Skeletal muscle tissue (tissue), 4 donors: ENCODE results near the gene NSMF. TPM values are rescaled to one million over a fixed set of nuclear protein-coding genes. Genes with fewer than 3 reads are reported as not detected.

Experiments
- H3K27ac ChIP-seq: one replicate; pipeline ENCODE4 v1.7.0; 2013; ENCODE audit warnings: mild to moderate bottlenecking, low read depth, low read length, inconsistent platforms
- H3K27me3 ChIP-seq, 3 donors: one replicate each; pipeline ENCODE4 v1.7.0; 2013; ENCODE audit warnings: low read length in 3 of 3; ENCODE audit not compliant: control insufficient read depth in 3 of 3, insufficient read depth in 3 of 3
- H3K36me3 ChIP-seq, 3 donors: one replicate each; pipeline ENCODE4 v1.7.0; 2013; ENCODE audit warnings: low read length in 3 of 3; ENCODE audit not compliant: control insufficient read depth in 3 of 3, insufficient read depth in 3 of 3
- H3K4me1 ChIP-seq, 3 donors: one replicate each; pipeline ENCODE4 v1.7.0; 2013; ENCODE audit warnings: low read length in 3 of 3, mild to moderate bottlenecking in 3 of 3; ENCODE audit not compliant: control insufficient read depth in 3 of 3, insufficient read depth in 3 of 3
- H3K4me3 ChIP-seq, 3 donors: one replicate each; pipeline ENCODE4 v1.7.0; 2013; ENCODE audit warnings: low read length in 3 of 3
- H3K9ac ChIP-seq, 3 donors: one replicate each; pipeline ENCODE4 v1.7.0; 2013; ENCODE audit warnings: low read length in 3 of 3, mild to moderate bottlenecking in 3 of 3, moderate library complexity in 2 of 3, low read depth in 1 of 3
- H3K9me3 ChIP-seq, 3 donors: one replicate each; pipeline ENCODE4 v1.7.0; 2013; ENCODE audit warnings: low read length in 3 of 3; ENCODE audit not compliant: control insufficient read depth in 3 of 3
- total RNA-seq: library from RNA; depleted of rRNA; stranded (reverse); fragments of >200 nt; gene quantifications from one replicate; pipeline ENCODE4 v1.2.3, GENCODE V29; 2014
- donor health status: Osteomylitis.

NSMF gene, protein sequence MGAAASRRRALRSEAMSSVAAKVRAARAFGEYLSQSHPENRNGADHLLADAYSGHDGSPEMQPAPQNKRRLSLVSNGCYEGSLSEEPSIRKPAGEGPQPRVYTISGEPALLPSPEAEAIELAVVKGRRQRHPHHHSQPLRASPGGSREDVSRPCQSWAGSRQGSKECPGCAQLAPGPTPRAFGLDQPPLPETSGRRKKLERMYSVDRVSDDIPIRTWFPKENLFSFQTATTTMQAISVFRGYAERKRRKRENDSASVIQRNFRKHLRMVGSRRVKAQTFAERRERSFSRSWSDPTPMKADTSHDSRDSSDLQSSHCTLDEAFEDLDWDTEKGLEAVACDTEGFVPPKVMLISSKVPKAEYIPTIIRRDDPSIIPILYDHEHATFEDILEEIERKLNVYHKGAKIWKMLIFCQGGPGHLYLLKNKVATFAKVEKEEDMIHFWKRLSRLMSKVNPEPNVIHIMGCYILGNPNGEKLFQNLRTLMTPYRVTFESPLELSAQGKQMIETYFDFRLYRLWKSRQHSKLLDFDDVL
- 4.2 TPM for total RNA-seq

GRCh38 chr9:137459152-137459600, at the start of gene NSMF:
Gene NSMF (minus strand): TSS chr9:137459334. CDS start chr9:137459102, 232 bp downstream.
- H3K4me3 ChIP-seq, result peak within 1 kb of the TSS; percentile 64 to 76 (median 70)
- peaks cover 6 to 32% (median 20%) of the 10 kb centered on the region in 3 donors for H3K4me1 ChIP-seq
- no peak within 1 kb of the TSS for H3K27ac ChIP-seq
- peaks cover 3 to 19% (median 13%) of the 10 kb centered on the region in 3 donors for H3K36me3 ChIP-seq
- H3K9me3 ChIP-seq, result no peaks in the 10 kb centered on the region
- H3K27me3 ChIP-seq, result no peaks in the 10 kb centered on the region
- H3K9ac ChIP-seq, result peak within 1 kb of the TSS; percentile 55 to 75 (median 72)

DNA sequence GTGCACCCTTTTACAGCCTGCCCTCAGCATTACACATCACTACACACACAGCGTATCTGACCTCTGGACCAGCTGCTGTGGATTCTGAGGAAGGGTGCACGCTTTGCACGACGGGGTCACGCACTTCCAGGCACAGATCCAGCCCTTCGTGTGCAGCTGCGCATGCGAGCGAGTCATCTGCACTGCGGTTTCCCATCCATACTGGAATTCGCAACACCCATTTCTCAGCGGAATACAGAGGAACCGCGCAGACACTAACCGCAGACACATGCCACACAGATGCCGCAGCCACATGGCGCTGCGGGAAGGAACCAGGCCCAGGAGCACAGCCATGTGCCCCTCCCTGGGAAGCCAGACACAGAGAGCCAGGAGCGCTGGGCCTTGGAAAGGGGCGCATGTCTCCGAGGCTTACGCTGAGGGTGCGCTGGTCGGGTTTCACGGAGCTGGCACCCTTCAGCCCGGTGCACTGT, 47.6 kb upstream of the NSMF start:
- no peaks in the 10 kb centered on the region for H3K27me3 ChIP-seq
- H3K9me3 ChIP-seq, result no peaks in the 10 kb centered on the region
- H3K9ac ChIP-seq, result no peak overlapping the region
- no peak overlapping the region for H3K4me3 ChIP-seq
- H3K36me3 ChIP-seq, result peaks cover 5 to 14% (median 8%) of the 10 kb centered on the region in 3 donors
- no peak overlapping the region for H3K27ac ChIP-seq
- H3K4me1 ChIP-seq, result no peaks in the 10 kb centered on the region

- Histone ChIP-seq H3K36me3 (peaks cover 5 to 18% (median 9%) of the 10 kb centered on the region in 3 donors), H3K27me3 (no peaks in the 10 kb centered on the region), H3K4me3 (no peak overlapping the region), H3K27ac (no peak overlapping the region), H3K4me1 (no peaks in the 10 kb centered on the region), H3K9ac (no peak overlapping the region), H3K9me3 (no peaks in the 10 kb centered on the region)
Measured at GRCh38 chr9:137506274-137506673, 47.1 kb upstream of the NSMF start.

GRCh38 chr9:137505421-137506140, 46.4 kb upstream of the NSMF start:
- no peak overlapping the region for H3K4me3 ChIP-seq
- peaks cover 5 to 24% (median 14%) of the 10 kb centered on the region in 3 donors for H3K36me3 ChIP-seq
- no peak overlapping the region for H3K9ac ChIP-seq
- no peaks in the 10 kb centered on the region for H3K9me3 ChIP-seq
- no peak overlapping the region for H3K27ac ChIP-seq
- no peaks in the 10 kb centered on the region for H3K27me3 ChIP-seq
- no peaks in the 10 kb centered on the region for H3K4me1 ChIP-seq

- H3K36me3 ChIP-seq, result peaks cover 3 to 33% (median 19%) of the 10 kb centered on the region in 3 donors
- no peak overlapping the region for H3K9ac ChIP-seq
- H3K27ac ChIP-seq, result no peak overlapping the region
- no peaks in the 10 kb centered on the region for H3K27me3 ChIP-seq
- no peaks in the 10 kb centered on the region for H3K4me1 ChIP-seq
- H3K4me3 ChIP-seq, result no peak overlapping the region
- no peaks in the 10 kb centered on the region for H3K9me3 ChIP-seq
Measured at GRCh38 chr9:137504432-137504777, 45.3 kb upstream of the NSMF start.

DNA sequence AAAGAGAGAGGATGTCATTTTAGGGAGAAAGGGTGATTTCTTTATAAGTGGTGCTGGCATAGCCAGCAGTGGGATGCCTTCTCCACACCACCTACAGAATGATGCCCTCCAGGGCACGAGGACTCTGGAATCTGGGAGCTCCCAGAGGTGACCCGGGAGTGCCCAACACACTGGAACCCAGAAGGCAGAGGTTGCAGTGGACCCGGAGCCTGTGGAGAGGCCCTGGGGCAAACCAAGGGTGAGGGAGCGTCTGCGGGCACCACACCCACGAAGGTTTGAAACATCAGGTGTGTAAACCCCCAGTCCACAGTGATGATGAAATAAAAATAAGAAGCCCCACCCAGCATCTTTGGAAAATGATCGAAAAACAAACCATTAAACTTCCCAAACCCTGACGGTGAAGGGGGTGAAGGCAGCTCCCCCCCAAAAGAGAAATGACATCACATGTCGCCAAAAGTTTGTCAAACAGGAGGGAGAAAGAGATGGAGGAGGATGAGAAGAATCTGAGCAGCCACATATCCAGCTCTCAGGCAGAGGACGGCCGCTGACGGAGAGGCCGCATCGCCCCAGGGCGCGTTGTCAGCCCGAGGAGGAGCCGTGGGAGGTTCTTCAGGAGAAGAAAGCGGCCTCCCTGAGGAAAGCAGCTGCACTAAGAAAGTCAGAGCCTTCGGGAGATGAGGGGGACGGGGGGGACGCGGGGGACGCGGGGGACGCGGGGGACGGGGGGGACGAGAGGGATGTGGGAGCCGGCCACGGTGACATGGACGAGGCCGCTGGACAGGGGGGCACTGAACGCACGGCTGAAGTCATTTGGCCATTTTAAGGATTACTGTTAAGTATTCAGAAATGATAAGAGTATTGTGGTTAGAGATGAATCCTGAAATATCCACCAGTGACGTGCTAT, 43.1 kb upstream of the NSMF start:
- Histone ChIP-seq H3K9ac (no peak overlapping the region), H3K9me3 (no peaks in the 10 kb centered on the region), H3K4me1 (peaks cover 0 to 4% (median 0%) of the 10 kb centered on the region in 3 donors), H3K4me3 (no peak overlapping the region), H3K36me3 (peaks cover 7 to 45% (median 16%) of the 10 kb centered on the region in 3 donors), H3K27me3 (no peaks in the 10 kb centered on the region), H3K27ac (no peak overlapping the region)

DNA sequence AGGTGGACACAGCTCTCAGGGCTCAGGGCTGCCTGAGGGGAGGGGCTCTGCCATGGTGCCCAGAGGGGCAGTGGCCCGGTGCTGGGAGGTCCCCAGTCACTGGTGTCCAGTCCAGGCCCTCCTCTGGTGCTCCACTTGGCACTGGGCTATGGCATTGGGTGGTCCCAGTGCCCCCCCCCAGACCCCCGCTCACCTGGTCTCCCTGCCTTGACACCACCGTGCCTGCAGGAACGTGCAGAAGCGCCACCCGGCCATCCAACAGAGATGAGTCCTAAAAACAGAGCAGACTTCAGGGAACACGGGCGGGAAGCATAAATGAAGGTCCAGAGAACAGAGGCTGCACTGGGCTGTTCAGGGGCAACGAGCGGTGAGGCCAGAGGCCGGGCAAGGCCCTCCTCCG, 42.3 kb upstream of the NSMF start:
- Histone ChIP-seq H3K9ac (no peak overlapping the region), H3K27me3 (no peaks in the 10 kb centered on the region), H3K36me3 (peaks cover 7 to 48% (median 19%) of the 10 kb centered on the region in 3 donors), H3K27ac (no peak overlapping the region), H3K4me3 (no peak overlapping the region), H3K9me3 (no peaks in the 10 kb centered on the region), H3K4me1 (peaks cover 0 to 4% (median 0%) of the 10 kb centered on the region in 3 donors)

GRCh38 chr9:137500666-137501397, 41.7 kb upstream of the NSMF start:
- H3K9ac ChIP-seq, result peak overlapping the region in 1 of 3 donors; percentile 8
- H3K27ac ChIP-seq, result no peak overlapping the region
- H3K27me3 ChIP-seq, result no peaks in the 10 kb centered on the region
- H3K9me3 ChIP-seq, result no peaks in the 10 kb centered on the region
- H3K4me1 ChIP-seq, result peaks cover 0 to 4% (median 0%) of the 10 kb centered on the region in 3 donors
- no peak overlapping the region for H3K4me3 ChIP-seq
- H3K36me3 ChIP-seq, result peaks cover 7 to 48% (median 19%) of the 10 kb centered on the region in 3 donors
